VCaP (cell line): Measurements from ENCODE around the gene STXBP6.

Experiments used
- H3K27ac ChIP-seq: fragments of 450-650 bp; 2 replicates; pipeline ENCODE4 v1.5.1; 2017
- CTCF ChIP-seq: fragments of 450-650 bp; conservative IDR thresholded peaks from 2 replicates; pipeline ENCODE4 v1.5.1; 2017; ENCODE audit warnings: mild to moderate bottlenecking, moderate library complexity

Gene STXBP6

GRCh38 chr14:25044106-25044698 lies 5.7 kb downstream of the STXBP6 start:
- TF ChIP-seq CTCF, result no peak
- H3K27ac ChIP-seq, result no peak overlapping the region

DNA sequence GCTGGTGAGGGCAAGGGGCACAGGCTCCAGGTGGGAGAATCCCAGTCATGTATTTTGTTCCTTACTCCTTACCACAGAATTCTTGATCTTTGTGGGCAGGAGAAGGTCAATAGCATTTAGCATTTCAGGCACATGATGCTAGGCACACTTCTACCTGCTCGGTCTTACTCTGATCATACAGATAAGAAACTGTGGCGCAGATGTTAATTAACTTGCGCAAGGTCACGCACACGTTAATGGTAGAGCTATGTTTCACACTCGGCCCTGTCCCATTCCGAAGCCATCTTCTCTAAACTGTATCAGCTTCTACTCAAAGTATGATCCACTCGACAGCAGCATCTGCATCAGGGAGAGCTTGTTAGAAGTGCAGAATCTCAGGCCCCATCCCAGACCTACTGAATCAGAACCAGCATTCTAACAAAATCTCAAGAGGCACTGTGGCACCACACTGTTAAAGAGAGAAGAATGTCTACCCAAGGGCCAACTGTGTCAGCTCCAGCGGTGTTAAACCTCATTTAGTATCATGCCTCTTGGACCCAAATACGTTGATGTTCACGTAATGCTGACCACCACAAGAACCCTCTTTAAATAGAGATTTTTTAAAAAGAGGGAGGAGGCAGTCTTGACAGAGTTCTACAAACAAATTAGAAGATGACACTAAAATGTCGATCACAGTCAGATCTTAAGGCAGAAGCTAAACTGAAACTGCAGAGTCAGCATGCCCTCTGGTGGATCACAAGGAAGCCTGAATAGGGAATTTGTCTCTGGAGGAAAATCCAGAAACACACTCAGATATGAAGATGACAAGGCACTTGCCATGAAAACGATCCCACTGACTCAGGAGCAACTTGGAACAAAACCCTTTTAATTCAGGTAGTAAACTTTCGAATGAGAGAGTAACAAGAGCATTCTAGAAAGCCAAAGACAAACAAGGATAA lies 7.3 kb downstream of the STXBP6 start:
- H3K27ac ChIP-seq, result peak overlapping the region; percentile 55
- TF ChIP-seq CTCF, result peak; percentile 84

DNA sequence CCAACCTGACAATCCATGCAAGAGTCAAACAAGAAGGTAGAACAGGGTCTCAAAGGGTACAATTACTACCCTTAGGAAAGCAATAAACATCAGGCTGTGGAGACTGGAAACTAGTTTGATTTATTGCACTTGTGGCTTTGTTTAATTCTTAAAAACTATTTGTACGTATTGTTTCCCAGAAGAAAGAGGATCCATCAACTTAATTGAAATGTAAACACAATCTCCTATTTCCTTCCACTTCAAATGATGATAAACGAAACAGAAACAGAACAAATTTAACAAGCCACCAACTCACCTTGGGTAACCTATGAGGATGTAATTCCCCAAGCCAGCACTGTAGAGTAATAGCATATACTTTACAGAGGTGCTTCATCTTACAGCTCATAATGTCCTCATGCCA lies 8.0 kb downstream of the STXBP6 start:
- TF ChIP-seq CTCF, result no peak
- peak overlapping the region; percentile 55 for H3K27ac ChIP-seq

DNA sequence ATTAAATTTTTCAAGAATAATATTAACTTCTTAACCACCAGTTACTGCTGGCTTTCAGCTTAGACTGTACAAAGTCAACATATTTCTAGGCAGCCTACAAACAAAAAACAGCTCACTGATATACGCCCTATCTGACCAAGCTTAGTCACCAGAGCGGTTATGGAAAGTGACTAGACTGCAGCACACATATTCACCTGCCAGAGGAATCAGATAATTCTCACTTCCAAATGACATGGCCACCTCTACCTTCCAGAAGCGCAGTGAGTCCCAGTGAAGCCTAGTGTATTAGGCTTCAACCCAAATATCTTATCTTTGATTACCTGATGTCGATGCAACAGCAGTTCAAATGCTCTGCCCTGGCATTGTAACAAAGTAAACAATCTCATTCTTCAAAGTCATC lies 8.5 kb downstream of the STXBP6 start:
- H3K27ac ChIP-seq, result peak overlapping the region; percentile 55
- no peak for TF ChIP-seq CTCF

DNA sequence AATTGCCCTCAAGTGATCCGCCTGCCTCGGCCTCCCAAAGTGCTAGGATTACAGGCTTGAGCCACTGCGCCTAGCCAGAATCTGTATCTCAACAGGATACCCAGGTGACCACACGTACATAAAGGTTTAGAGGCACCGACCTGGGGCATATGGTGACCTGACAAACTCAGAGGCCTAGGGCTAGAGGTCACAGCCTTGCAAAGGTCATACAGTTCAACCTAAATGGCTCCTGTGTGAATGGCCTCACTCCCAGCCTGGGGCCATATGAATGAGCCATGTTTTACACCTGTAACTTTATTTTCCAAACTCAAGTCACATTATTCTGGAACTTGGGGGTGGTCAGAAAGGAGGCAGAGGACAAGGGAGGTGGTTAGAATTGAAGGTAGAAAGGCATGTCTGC lies 10.0 kb downstream of the STXBP6 start:
- no peak overlapping the region for H3K27ac ChIP-seq
- TF ChIP-seq CTCF, result no peak

- TF ChIP-seq CTCF, result no peak
- H3K27ac ChIP-seq, result no peak overlapping the region
Measured at GRCh38 chr14:25038044-25038668, 11.8 kb downstream of the STXBP6 start.

GRCh38 chr14:25037032-25037431 lies 12.9 kb downstream of the STXBP6 start:
- H3K27ac ChIP-seq, result no peak overlapping the region
- TF ChIP-seq CTCF, result no peak
